Liver (tissue), 9 donors: ENCODE results near the gene ATP13A2. TPM values are rescaled to one million over a fixed set of nuclear protein-coding genes. Genes with fewer than 3 reads are reported as not detected.

Source experiments
- DNase-seq: peaks from one replicate; pipeline ENCODE4 v3.0.0-alpha.2; 2017; ENCODE audit warnings: low spot score
- H3K27ac ChIP-seq, 2 donors: one replicate each; pipeline ENCODE4 v1.7.0; 2013; ENCODE audit warnings: inconsistent platforms in 2 of 2, low read length in 2 of 2, control low read depth in 1 of 2, low read depth in 1 of 2, mild to moderate bottlenecking in 1 of 2
- H3K27me3 ChIP-seq, 4 donors: one replicate each; pipeline versions ENCODE4 v1.6.1 to v1.7.0; 2013; ENCODE audit warnings: low read length in 3 of 4, inconsistent platforms in 1 of 4, mild to moderate bottlenecking in 1 of 4, moderate library complexity in 1 of 4; ENCODE audit not compliant: control insufficient read depth in 4 of 4, insufficient read depth in 4 of 4
- H3K36me3 ChIP-seq, 4 donors: one replicate each; pipeline versions ENCODE4 v1.6.1 to v1.7.0; 2013; ENCODE audit warnings: low read length in 3 of 4, mild to moderate bottlenecking in 3 of 4, low read depth in 1 of 4, moderate library complexity in 1 of 4; ENCODE audit not compliant: control insufficient read depth in 4 of 4, insufficient read depth in 3 of 4
- H3K4me1 ChIP-seq, 4 donors: one replicate each; pipeline versions ENCODE4 v1.6.1 to v1.7.0; 2013; ENCODE audit warnings: low read length in 3 of 4, mild to moderate bottlenecking in 3 of 4, moderate library complexity in 1 of 4; ENCODE audit not compliant: control insufficient read depth in 4 of 4, insufficient read depth in 4 of 4
- H3K4me3 ChIP-seq, 3 donors: one replicate each; pipeline versions ENCODE4 v1.6.1 to v1.7.0; 2013; ENCODE audit warnings: low read length in 3 of 3, control low read depth in 1 of 3, low read depth in 1 of 3, mild to moderate bottlenecking in 1 of 3
- H3K9ac ChIP-seq, 2 donors: one replicate each; pipeline ENCODE4 v1.7.0; 2013; ENCODE audit warnings: low read length in 2 of 2, mild to moderate bottlenecking in 2 of 2, moderate library complexity in 2 of 2, control low read depth in 1 of 2, low read depth in 1 of 2
- H3K9me3 ChIP-seq, 4 donors: one replicate each; pipeline versions ENCODE4 v1.6.1 to v1.7.0; 2013; ENCODE audit warnings: low read length in 3 of 4; ENCODE audit not compliant: control insufficient read depth in 4 of 4
- EGR1 ChIP-seq, 2 donors: IDR thresholded peaks; 2 replicates each; pipeline ENCODE4 v1.6.1; 2016 to 2018; ENCODE audit warnings: antibody characterized with exemption in 2 of 2, low read depth in 2 of 2
- FOXA1 ChIP-seq: IDR thresholded peaks from 2 replicates; pipeline ENCODE4 v1.6.1; 2016; ENCODE audit warnings: antibody characterized with exemption
- FOXA2 ChIP-seq: IDR thresholded peaks from 2 replicates; pipeline ENCODE4 v1.6.1; 2016; ENCODE audit warnings: antibody characterized with exemption
- GABPA ChIP-seq, 2 donors: IDR thresholded peaks in 1 of 2; conservative IDR thresholded peaks in 1 of 2; 2 replicates each; pipeline ENCODE4 v1.6.1; 2016; ENCODE audit warnings: antibody characterized with exemption in 2 of 2, mild to moderate bottlenecking in 1 of 2, moderate library complexity in 1 of 2
- HNF4A ChIP-seq, 2 donors: conservative IDR thresholded peaks; 2 replicates each; pipeline ENCODE4 v1.6.1; 2016; ENCODE audit warnings: antibody characterized with exemption in 2 of 2, mild to moderate bottlenecking in 2 of 2
- HNF4G ChIP-seq: IDR thresholded peaks from 2 replicates; pipeline ENCODE4 v1.6.1; 2016; ENCODE audit warnings: antibody characterized with exemption
- JUND ChIP-seq, 2 donors: IDR thresholded peaks; 2 replicates each; pipeline ENCODE4 v1.6.1; 2016; ENCODE audit warnings: antibody characterized with exemption in 2 of 2
- NR2F2 ChIP-seq: IDR thresholded peaks from 2 replicates; pipeline ENCODE4 v1.6.1; 2016; ENCODE audit warnings: antibody characterized with exemption
- RXRA ChIP-seq, 2 donors: IDR thresholded peaks; 2 replicates each; pipeline ENCODE4 v1.6.1; 2017 to 2018; ENCODE audit warnings: antibody characterized with exemption in 2 of 2, mild to moderate bottlenecking in 1 of 2
- SP1 ChIP-seq: IDR thresholded peaks from 2 replicates; pipeline ENCODE4 v1.6.1; 2018; ENCODE audit warnings: antibody characterized with exemption, mild to moderate bottlenecking
- TAF1 ChIP-seq: conservative IDR thresholded peaks from 2 replicates; pipeline ENCODE4 v1.6.1; 2016; ENCODE audit warnings: antibody characterized with exemption, mild to moderate bottlenecking
- YY1 ChIP-seq: IDR thresholded peaks from 2 replicates; pipeline ENCODE4 v1.6.1; 2016; ENCODE audit warnings: antibody characterized with exemption, mild to moderate bottlenecking
- WGBS: extraction: QIAGEN DNeasy Blood & Tissue Kit; methylation state at CpG from one replicate; pipeline ENCODE4 v1.1.7; 2013; 5-methylcytosine and 5-hydroxymethylcytosine counted together
- polyA plus RNA-seq, 2 donors: library from polyadenylated mRNA; stranded (reverse) in 1 of 2; unstranded in 1 of 2; fragments of 200-250 nt in 1 of 2; fragments of >200 nt in 1 of 2; fragmentation: Nextera tagmentation in 1 of 2; extraction: Ambion mirVana in 1 of 2; gene quantifications; one replicate each; pipeline versions ENCODE4 v1.2.1 to v1.2.3, GENCODE V29; 2013 to 2015
- total RNA-seq, 2 donors: library from RNA; depleted of rRNA; stranded (reverse); fragments of >200 nt; gene quantifications; one replicate each; pipeline ENCODE4 v1.2.3, GENCODE V29; 2014
- TF ChIP-seq, protein P1 (sequence below): IDR thresholded peaks from 2 replicates; pipeline ENCODE4 v1.6.1; 2016; ENCODE audit warnings: antibody characterized with exemption
- TF ChIP-seq, protein P2 (sequence below): fragments of 150-350 bp; IDR thresholded peaks from 2 replicates; pipeline ENCODE4 v1.5.1; 2017; ENCODE audit warnings: improper control_type of control experiment, low read depth, low read length; ENCODE audit not compliant: missing input control
- TF ChIP-seq, protein P3 (sequence below): IDR thresholded peaks from 2 replicates; pipeline ENCODE4 v1.6.1; 2016; ENCODE audit warnings: antibody characterized with exemption
- TF ChIP-seq, protein P4 (sequence below): IDR thresholded peaks from 2 replicates; pipeline ENCODE4 v1.6.1; 2016; ENCODE audit warnings: antibody characterized with exemption
- donor health status: healthy.
- donor health status: healthy.
- donor health status: healthy.
- donor health status: healthy.
- donor health status: healthy.

Gene ATP13A2
- total and polyA plus RNA-seq, 4 donors, result 2.4 to 12.2 (median 8.1) TPM

DNA sequence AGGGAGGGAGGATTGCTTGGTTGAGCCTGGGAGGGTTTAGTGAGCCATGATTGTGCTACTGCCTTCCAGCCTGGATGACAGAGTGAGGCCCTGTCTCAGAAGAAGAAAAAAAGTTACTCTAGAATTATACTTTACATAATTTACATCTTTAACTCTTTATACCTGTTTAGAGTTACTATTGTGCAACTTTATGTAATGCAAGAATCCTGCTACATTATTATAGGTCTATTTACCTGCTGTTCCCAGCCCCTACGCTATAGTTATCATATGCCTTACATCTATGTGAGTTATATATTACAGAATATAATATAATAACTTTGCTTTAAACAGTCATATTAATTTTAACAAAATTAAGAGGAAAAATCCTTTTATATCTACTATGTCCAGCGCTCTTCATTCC, 27.8 kb upstream of the ATP13A2 start:
- Histone ChIP-seq H3K36me3 (peaks cover 20 to 39% (median 30%) of the 10 kb centered on the region in 4 donors), H3K9me3 (no peaks in the 10 kb centered on the region), H3K27ac (no peak overlapping the region), H3K4me3 (no peak overlapping the region), H3K9ac (no peak overlapping the region), H3K27me3 (no peaks in the 10 kb centered on the region), H3K4me1 (no peaks in the 10 kb centered on the region)
- TF ChIP-seq TAF1, result no peak
- no peak for DNase-seq
- WGBS, result 96% methylated on average over 2 of the region's 2 CpGs

DNA sequence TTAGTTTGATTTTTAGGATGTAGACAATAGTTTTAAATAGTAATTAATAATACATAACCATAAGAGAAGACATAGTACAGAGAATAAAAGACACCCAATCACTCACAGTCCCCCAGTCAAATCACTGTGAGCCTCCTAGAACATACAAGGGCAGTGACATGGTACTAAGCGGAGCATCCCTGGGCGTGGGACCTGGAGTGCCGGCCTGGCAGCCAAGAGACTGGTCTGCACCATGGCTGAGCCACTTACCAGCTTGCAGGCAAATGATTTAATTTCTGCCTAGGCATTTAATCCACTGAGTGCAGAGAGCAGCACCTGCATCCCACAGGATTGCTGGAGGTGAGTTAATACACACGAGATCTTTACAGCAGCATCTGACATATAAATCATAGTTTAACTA, 21.8 kb upstream of the ATP13A2 start:
- TF ChIP-seq RXRA (IDR thresholded peaks at IDR 0.05) (no peak), FOXA1 (no peak), JUND (IDR thresholded peaks at IDR 0.05) (no peak), EGR1 (IDR thresholded peaks at IDR 0.05; ENCODE audit: low read depth in 2 of 2) (no peak), YY1 (no peak), NR2F2 (no peak), HNF4G (no peak), FOXA2 (no peak), TAF1 (no peak), GABPA (IDR thresholded peaks at IDR 0.05 in 1 of 2, conservative IDR thresholded peaks at IDR 0.05 in 1 of 2) (no peak), SP1 (no peak), HNF4A (conservative IDR thresholded peaks at IDR 0.05) (no peak)
- TF ChIP-seq, protein P1, sequence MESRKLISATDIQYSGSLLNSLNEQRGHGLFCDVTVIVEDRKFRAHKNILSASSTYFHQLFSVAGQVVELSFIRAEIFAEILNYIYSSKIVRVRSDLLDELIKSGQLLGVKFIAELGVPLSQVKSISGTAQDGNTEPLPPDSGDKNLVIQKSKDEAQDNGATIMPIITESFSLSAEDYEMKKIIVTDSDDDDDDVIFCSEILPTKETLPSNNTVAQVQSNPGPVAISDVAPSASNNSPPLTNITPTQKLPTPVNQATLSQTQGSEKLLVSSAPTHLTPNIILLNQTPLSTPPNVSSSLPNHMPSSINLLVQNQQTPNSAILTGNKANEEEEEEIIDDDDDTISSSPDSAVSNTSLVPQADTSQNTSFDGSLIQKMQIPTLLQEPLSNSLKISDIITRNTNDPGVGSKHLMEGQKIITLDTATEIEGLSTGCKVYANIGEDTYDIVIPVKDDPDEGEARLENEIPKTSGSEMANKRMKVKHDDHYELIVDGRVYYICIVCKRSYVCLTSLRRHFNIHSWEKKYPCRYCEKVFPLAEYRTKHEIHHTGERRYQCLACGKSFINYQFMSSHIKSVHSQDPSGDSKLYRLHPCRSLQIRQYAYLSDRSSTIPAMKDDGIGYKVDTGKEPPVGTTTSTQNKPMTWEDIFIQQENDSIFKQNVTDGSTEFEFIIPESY, result no peak
- TF ChIP-seq, protein P2, sequence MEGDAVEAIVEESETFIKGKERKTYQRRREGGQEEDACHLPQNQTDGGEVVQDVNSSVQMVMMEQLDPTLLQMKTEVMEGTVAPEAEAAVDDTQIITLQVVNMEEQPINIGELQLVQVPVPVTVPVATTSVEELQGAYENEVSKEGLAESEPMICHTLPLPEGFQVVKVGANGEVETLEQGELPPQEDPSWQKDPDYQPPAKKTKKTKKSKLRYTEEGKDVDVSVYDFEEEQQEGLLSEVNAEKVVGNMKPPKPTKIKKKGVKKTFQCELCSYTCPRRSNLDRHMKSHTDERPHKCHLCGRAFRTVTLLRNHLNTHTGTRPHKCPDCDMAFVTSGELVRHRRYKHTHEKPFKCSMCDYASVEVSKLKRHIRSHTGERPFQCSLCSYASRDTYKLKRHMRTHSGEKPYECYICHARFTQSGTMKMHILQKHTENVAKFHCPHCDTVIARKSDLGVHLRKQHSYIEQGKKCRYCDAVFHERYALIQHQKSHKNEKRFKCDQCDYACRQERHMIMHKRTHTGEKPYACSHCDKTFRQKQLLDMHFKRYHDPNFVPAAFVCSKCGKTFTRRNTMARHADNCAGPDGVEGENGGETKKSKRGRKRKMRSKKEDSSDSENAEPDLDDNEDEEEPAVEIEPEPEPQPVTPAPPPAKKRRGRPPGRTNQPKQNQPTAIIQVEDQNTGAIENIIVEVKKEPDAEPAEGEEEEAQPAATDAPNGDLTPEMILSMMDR, result no peak
- TF ChIP-seq, protein P3, sequence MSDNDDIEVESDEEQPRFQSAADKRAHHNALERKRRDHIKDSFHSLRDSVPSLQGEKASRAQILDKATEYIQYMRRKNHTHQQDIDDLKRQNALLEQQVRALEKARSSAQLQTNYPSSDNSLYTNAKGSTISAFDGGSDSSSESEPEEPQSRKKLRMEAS, result no peak
- TF ChIP-seq, protein P4, sequence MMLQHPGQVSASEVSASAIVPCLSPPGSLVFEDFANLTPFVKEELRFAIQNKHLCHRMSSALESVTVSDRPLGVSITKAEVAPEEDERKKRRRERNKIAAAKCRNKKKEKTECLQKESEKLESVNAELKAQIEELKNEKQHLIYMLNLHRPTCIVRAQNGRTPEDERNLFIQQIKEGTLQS, result no peak
- no peak for DNase-seq
- Histone ChIP-seq H3K9me3 (no peaks in the 10 kb centered on the region), H3K27ac (no peak overlapping the region), H3K36me3 (peaks cover 8 to 37% (median 23%) of the 10 kb centered on the region in 4 donors), H3K4me1 (no peaks in the 10 kb centered on the region), H3K4me3 (no peak overlapping the region), H3K27me3 (no peaks in the 10 kb centered on the region), H3K9ac (no peak overlapping the region)
- 94% methylated on average over 4 of the region's 4 CpGs for WGBS

DNA sequence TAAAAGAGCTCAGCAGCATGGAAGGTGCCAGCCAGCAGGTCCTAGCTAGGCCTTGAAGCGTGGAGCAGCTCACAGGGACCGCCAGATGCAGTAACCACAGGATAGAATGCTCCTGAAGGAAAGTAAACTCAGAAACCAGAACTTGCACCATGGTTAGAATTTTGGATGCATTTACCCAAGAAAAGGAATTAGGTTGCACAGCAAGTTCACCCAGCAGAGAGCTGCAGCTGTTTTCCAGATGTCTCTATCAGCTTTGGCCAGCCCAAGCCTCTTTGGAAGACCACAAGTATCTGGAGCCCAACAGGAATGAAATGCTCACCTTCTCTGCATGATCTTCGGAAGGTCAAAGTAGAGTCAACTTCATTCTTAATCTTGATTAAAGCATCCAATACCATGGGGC, 21.0 kb upstream of the ATP13A2 start:
- H3K9ac ChIP-seq, result no peak overlapping the region

More for the DNA sequence above, 21.0 kb upstream of the ATP13A2 start:
- TF ChIP-seq SP1, result no peak
- TF ChIP-seq FOXA1, result no peak
- Histone ChIP-seq H3K36me3 (peaks cover 8 to 43% (median 28%) of the 10 kb centered on the region in 4 donors), H3K9me3 (no peaks in the 10 kb centered on the region), H3K27me3 (no peaks in the 10 kb centered on the region), H3K4me1 (no peaks in the 10 kb centered on the region), H3K27ac (no peak overlapping the region), H3K4me3 (no peak overlapping the region)
- no peak for DNase-seq
- 97% methylated on average over 3 of the region's 3 CpGs for WGBS
